CD4-positive, alpha-beta memory T cell (primary cell): ENCODE results near the gene PTX4. TPM values are rescaled to one million over a fixed set of nuclear protein-coding genes. Genes with fewer than 3 reads are reported as not detected.

Experiments used
- CTCF ChIA-PET: fragments of 350-600 bp; sonication (Branson Sonifier 250); formaldehyde crosslinking; loops from one replicate; lab custom pipeline; 2021; ENCODE audit warnings: inconsistent platforms; ENCODE audit not compliant: partially characterized antibody; lab: Charles Lee
- POLR2A ChIA-PET: fragments of 350-600 bp; sonication (Branson Sonifier 250); formaldehyde crosslinking; loops from one replicate; lab custom pipeline; 2021; ENCODE audit not compliant: partially characterized antibody; lab: Charles Lee
- DNase-seq, 5 donors: peaks; one replicate each; pipeline versions ENCODE4 v3.0.0 to v3.0.0-alpha.2; 2020 to 2022; ENCODE audit warnings: mixed read lengths in 1 of 5
- H3K27ac ChIP-seq: one replicate; pipeline ENCODE4 v1.7.0; 2013; ENCODE audit warnings: low read depth, low read length
- H3K27me3 ChIP-seq: 2 replicates; pipeline ENCODE4 v1.7.0; 2013; ENCODE audit warnings: mild to moderate bottlenecking, low read length, moderate library complexity; ENCODE audit not compliant: insufficient read depth
- H3K36me3 ChIP-seq: 2 replicates; pipeline ENCODE4 v1.7.0; 2013; ENCODE audit warnings: mild to moderate bottlenecking, low read length, moderate library complexity; ENCODE audit not compliant: insufficient read depth
- H3K4me1 ChIP-seq: 2 replicates; pipeline ENCODE4 v1.7.0; 2013; ENCODE audit warnings: mild to moderate bottlenecking, low read length, moderate library complexity; ENCODE audit not compliant: insufficient read depth
- H3K4me3 ChIP-seq, 2 donors: one replicate each; pipeline ENCODE4 v1.7.0; 2013; ENCODE audit warnings: low read length in 2 of 2, mild to moderate bottlenecking in 1 of 2
- H3K9me3 ChIP-seq, 2 donors: one replicate each; pipeline ENCODE4 v1.7.0; 2013; ENCODE audit warnings: low read length in 2 of 2, control low read depth in 1 of 2; ENCODE audit not compliant: control insufficient read depth in 1 of 2
- H3K27ac Mint-ChIP-seq, 7 donors: one replicate each; pipeline ENCODE4 v1.8.0; 2020 to 2021; ENCODE audit warnings: mixed read lengths in 7 of 7, mild to moderate bottlenecking in 6 of 7, inconsistent platforms in 3 of 7, moderate library complexity in 3 of 7
- H3K27me3 Mint-ChIP-seq, 2 donors: one replicate each; pipeline ENCODE4 v1.8.0; 2020 to 2021; ENCODE audit warnings: mixed read lengths in 2 of 2
- H3K36me3 Mint-ChIP-seq, 2 donors: one replicate each; pipeline ENCODE4 v1.8.0; 2020 to 2021; ENCODE audit warnings: mixed read lengths in 2 of 2, inconsistent platforms in 1 of 2, mild to moderate bottlenecking in 1 of 2
- H3K4me1 Mint-ChIP-seq, 4 donors: one replicate each; pipeline ENCODE4 v1.8.0; 2020 to 2021; ENCODE audit warnings: mixed read lengths in 4 of 4, mild to moderate bottlenecking in 1 of 4
- H3K4me3 Mint-ChIP-seq, 8 donors: one replicate each; pipeline ENCODE4 v1.8.0; 2020 to 2021; ENCODE audit warnings: mixed read lengths in 8 of 8, mild to moderate bottlenecking in 7 of 8, moderate library complexity in 6 of 8, inconsistent platforms in 3 of 8
- H3K9me3 Mint-ChIP-seq, 8 donors: one replicate each; pipeline ENCODE4 v1.8.0; 2020 to 2021; ENCODE audit warnings: mixed read lengths in 8 of 8, mild to moderate bottlenecking in 5 of 8, inconsistent platforms in 3 of 8, moderate library complexity in 1 of 8
- intact Hi-C: fragments of 100-400 bp; cut with micrococcal nuclease; formaldehyde crosslinking; loops from one replicate; pipeline ENCODE4 v1.15.1; 2023
- polyA plus RNA-seq, 2 donors: library from polyadenylated mRNA; unstranded; fragments of 300-500 nt; fragmentation: Illumina TruSeq; gene quantifications; one replicate each; pipeline ENCODE4 v1.2.3, GENCODE V29; 2021
- total RNA-seq, 2 experiments: library from RNA; stranded (reverse); gene quantifications; one replicate each; pipeline ENCODE4 v1.2.3, GENCODE V29; 2021

Gene PTX4
- total RNA-seq (not detected), polyA plus RNA-seq (not detected)

- Histone ChIP-seq H3K27ac (no peak within 1 kb of the TSS), H3K4me1 (peaks cover 10% of the 10 kb centered on the region), H3K27me3 (no peaks in the 10 kb centered on the region), H3K9me3 (no peaks in the 10 kb centered on the region), H3K36me3 (no peaks in the 10 kb centered on the region), H3K4me3 (no peak within 1 kb of the TSS)
- DNase-seq = no peak
- CTCF ChIA-PET = interaction anchor here (1.8 kb wide), 1 partner anchor 125 kb away, joined by 4 read pairs; no protein-coding TSS in a partner anchor
- POLR2A ChIA-PET = no interaction called here
- peaks cover 7 to 10% (median 8%) of the 10 kb centered on the region in 4 donors for H3K4me1 Mint-ChIP-seq
- peak within 1 kb of the TSS in 2 of 7 donors; percentile 27 to 75 for H3K27ac Mint-ChIP-seq
- H3K27me3 Mint-ChIP-seq = peaks cover 0 to 1% of the 10 kb centered on the region in 2 donors
- no peak within 1 kb of the TSS for H3K4me3 Mint-ChIP-seq
- H3K9me3 Mint-ChIP-seq = peaks cover 0 to 1% (median 0%) of the 10 kb centered on the region in 8 donors
- intact Hi-C loops = no loop called here
- H3K36me3 Mint-ChIP-seq = peaks cover 0 to 2% of the 10 kb centered on the region in 2 donors
These were observed at the start of gene PTX4 for GRCh38 chr16:1488619-1489018. TSS of gene PTX4 (minus strand) at chr16:1488944. CDS start at chr16:1488909, 35 bp downstream.

GRCh38 chr16:1537763-1538289 is 49.1 kb upstream of the PTX4 start:
- peak overlapping the region; percentile 46 for H3K27ac ChIP-seq
- H3K4me1 Mint-ChIP-seq = peaks cover 31 to 79% (median 54%) of the 10 kb centered on the region in 4 donors
- intact Hi-C loops = loop anchor here (5.0 kb wide), 2 partner anchors 74 to 116 kb away; partner anchors contain the start of genes CRAMP1, IFT140 and UQCC4
- peak overlapping the region; percentile 71 to 100 (median 82) for H3K4me3 Mint-ChIP-seq
- H3K36me3 Mint-ChIP-seq = peaks cover 35 to 63% of the 10 kb centered on the region in 2 donors
- H3K36me3 ChIP-seq = peaks cover 52% of the 10 kb centered on the region
- ChIA-PET POLR2A (interaction anchor here (0.5 to 5.3 kb wide), 13 partner anchors 9 to 168 kb away, joined by 3 to 30 read pairs (median 5); partner anchors contain the start of genes IFT140, JPT2, MAPK8IP3 and TELO2), CTCF (interaction anchor here (0.6 to 2.2 kb wide), 8 partner anchors 10 to 402 kb away, joined by 3 to 5 read pairs (median 4); partner anchors contain the start of gene TELO2)
- H3K27me3 ChIP-seq = no peaks in the 10 kb centered on the region
- H3K27me3 Mint-ChIP-seq = no peaks in the 10 kb centered on the region
- no peaks in the 10 kb centered on the region for H3K9me3 ChIP-seq
- no peaks in the 10 kb centered on the region for H3K9me3 Mint-ChIP-seq
- peak in 2 of 5 donors; percentile 42 to 59 for DNase-seq
- peak overlapping the region; percentile 58 to 94 (median 84) for H3K27ac Mint-ChIP-seq
- H3K4me3 ChIP-seq = no peak overlapping the region
- peaks cover 67% of the 10 kb centered on the region for H3K4me1 ChIP-seq

GRCh38 chr16:1537138-1537577 is 48.4 kb upstream of the PTX4 start:
- Mint-ChIP-seq H3K27me3 (no peaks in the 10 kb centered on the region), H3K4me1 (peaks cover 25 to 72% (median 51%) of the 10 kb centered on the region in 4 donors), H3K36me3 (peaks cover 35 to 56% of the 10 kb centered on the region in 2 donors), H3K9me3 (no peaks in the 10 kb centered on the region), H3K27ac (peak overlapping the region; percentile 58 to 94 (median 87)), H3K4me3 (peak overlapping the region; percentile 89 to 100 (median 96))
- no peaks in the 10 kb centered on the region for H3K27me3 ChIP-seq
- ChIA-PET CTCF (interaction anchor here (0.6 to 2.2 kb wide), 4 partner anchors 11 to 86 kb away, joined by 3 to 5 read pairs (median 5); partner anchors contain the start of gene TELO2), POLR2A (interaction anchor here (1.1 to 5.3 kb wide), 10 partner anchors 10 to 169 kb away, joined by 3 to 30 read pairs (median 8); partner anchors contain the start of genes MAPK8IP3, TELO2 and UQCC4)
- H3K4me1 ChIP-seq = peaks cover 67% of the 10 kb centered on the region
- H3K27ac ChIP-seq = peak overlapping the region; percentile 46
- intact Hi-C loops = loop anchor here (5.0 kb wide), 2 partner anchors 75 to 115 kb away; partner anchors contain the start of genes CRAMP1, IFT140 and UQCC4
- no peaks in the 10 kb centered on the region for H3K9me3 ChIP-seq
- no peak for DNase-seq
- H3K36me3 ChIP-seq = peaks cover 52% of the 10 kb centered on the region
- H3K4me3 ChIP-seq = no peak overlapping the region

GRCh38 chr16:1536601-1537000 is 47.9 kb upstream of the PTX4 start:
- H3K4me3 ChIP-seq = no peak overlapping the region
- H3K36me3 ChIP-seq = peaks cover 52% of the 10 kb centered on the region
- ChIA-PET POLR2A (interaction anchor here (1.1 to 5.3 kb wide), 9 partner anchors 10 to 246 kb away, joined by 3 to 47 read pairs (median 7); partner anchors contain the start of genes IFT140, NUBP2, SPSB3 and UQCC4), CTCF (interaction anchor here (1.5 kb wide), 1 partner anchor 11 kb away, joined by 3 read pairs; no protein-coding TSS in a partner anchor)
- H3K9me3 ChIP-seq = no peaks in the 10 kb centered on the region
- H3K27me3 ChIP-seq = no peaks in the 10 kb centered on the region
- H3K4me1 ChIP-seq = peaks cover 63% of the 10 kb centered on the region
- no peaks in the 10 kb centered on the region for H3K9me3 Mint-ChIP-seq
- intact Hi-C loops = loop anchor here (5.0 kb wide), 2 partner anchors 76 to 114 kb away; partner anchors contain the start of genes CRAMP1, IFT140 and UQCC4
- DNase-seq = no peak
- peak overlapping the region; percentile 19 to 94 (median 87) for H3K27ac Mint-ChIP-seq
- H3K27me3 Mint-ChIP-seq = no peaks in the 10 kb centered on the region
- H3K36me3 Mint-ChIP-seq = peaks cover 35 to 50% of the 10 kb centered on the region in 2 donors
- peaks cover 25 to 67% (median 47%) of the 10 kb centered on the region in 4 donors for H3K4me1 Mint-ChIP-seq
- no peak overlapping the region for H3K27ac ChIP-seq
- peak overlapping the region; percentile 89 to 100 (median 98) for H3K4me3 Mint-ChIP-seq

- ChIA-PET POLR2A (interaction anchor here (0.6 to 5.3 kb wide), 15 partner anchors 9 to 247 kb away, joined by 3 to 47 read pairs (median 6); partner anchors contain the start of genes IFT140, JPT2, MAPK8IP3 and NUBP2), CTCF (interaction anchor here (0.6 kb wide), 1 partner anchor 119 kb away, joined by 5 read pairs; no protein-coding TSS in a partner anchor)
- Mint-ChIP-seq H3K27me3 (no peaks in the 10 kb centered on the region), H3K27ac (peak overlapping the region; percentile 92 to 96 (median 94)), H3K4me3 (peak overlapping the region; percentile 94 to 100 (median 98)), H3K9me3 (no peaks in the 10 kb centered on the region), H3K36me3 (peaks cover 33 to 45% of the 10 kb centered on the region in 2 donors), H3K4me1 (peaks cover 25 to 58% (median 43%) of the 10 kb centered on the region in 4 donors)
- Histone ChIP-seq H3K27me3 (no peaks in the 10 kb centered on the region), H3K27ac (peak overlapping the region; percentile 73), H3K36me3 (peaks cover 49% of the 10 kb centered on the region), H3K4me3 (peak overlapping the region; percentile 82 to 96), H3K4me1 (peaks cover 62% of the 10 kb centered on the region), H3K9me3 (no peaks in the 10 kb centered on the region)
- intact Hi-C loops = loop anchor here (2.0 to 5.0 kb wide), 4 partner anchors 43 to 113 kb away; partner anchors contain the start of genes CLCN7, CRAMP1, IFT140 and TELO2
- DNase-seq = peak; percentile 42 to 56 (median 50)
These were observed 46.9 kb upstream of the PTX4 start for GRCh38 chr16:1535391-1536291.
